HCT116 (cell line): ENCODE measurements around the gene PPT2. TPM values are rescaled to one million over a fixed set of nuclear protein-coding genes. Genes with fewer than 3 reads are reported as not detected.

Experiments used
- ATAC-seq: fragments of 200-7000 bp; cut with Tn5 transposase; 2 replicates; pipeline ENCODE4 v1.9.1; 2020; ENCODE audit warnings: mild to moderate bottlenecking, moderate library complexity
- BruUV-seq: library from RNA; stranded (reverse); fragments of 400-500 nt; replicated peaks from 2 replicates; lab custom pipeline; 2021; lab: Mats Ljungman, UMichigan
- CTCF ChIA-PET: fragments of 300-600 bp; sonication (Branson Sonifier 250); formaldehyde crosslinking; loops from one replicate; lab custom pipeline; 2021; ENCODE audit warnings: antibody characterized with exemption; lab: Charles Lee
- POLR2A ChIA-PET: fragments of 300-600, 350-600 bp; sonication (Branson Sonifier 250); formaldehyde crosslinking; loops from one replicate; lab custom pipeline; 2021; ENCODE audit warnings: antibody characterized with exemption; lab: Charles Lee
- RAD21 ChIA-PET, 2 experiments: fragments of 300-600 bp; sonication (Branson Sonifier 250); formaldehyde crosslinking; loops; one replicate each; lab custom pipeline; 2023; ENCODE audit warnings: low total read pairs in 2 of 2; ENCODE audit not compliant: uncharacterized antibody in 2 of 2, unreplicated experiment in 2 of 2, low non-redundant PET in 1 of 2; lab: Charles Lee
- DNase-seq: peaks from one replicate; pipeline ENCODE4 v3.0.0-alpha.2; 2010; ENCODE audit warnings: low read depth, low spot score
- H2AFZ ChIP-seq: fragments of 200-600 bp; shearing (Covaris generic), sonication (generic); 2 replicates; pipeline ENCODE4 v1.6.1; 2017; ENCODE audit warnings: low read depth, mixed run types, mixed read lengths, antibody characterized with exemption, low read length; ENCODE audit not compliant: poor library complexity, severe bottlenecking
- H3K27ac ChIP-seq: 2 replicates; pipeline ENCODE4 v1.5.1; 2012; ENCODE audit warnings: low read depth, low read length
- H3K27me3 ChIP-seq: fragments of 200-600 bp; sonication (generic); 2 replicates; pipeline ENCODE4 v1.6.1; 2016; ENCODE audit warnings: mixed run types, low read length, mixed read lengths; ENCODE audit not compliant: insufficient read depth
- H3K36me3 ChIP-seq, 2 experiments: fragments of 200-500 bp in 1 of 2; fragments of 200-600 bp in 1 of 2; sonication (Bioruptor generic) in 1 of 2; sonication (generic) in 1 of 2; 2 replicates each; pipeline versions ENCODE4 v1.5.1 to v1.6.1; 2014 to 2016; ENCODE audit warnings: low read length in 2 of 2, inconsistent platforms in 1 of 2, mixed read lengths in 1 of 2, mixed run types in 1 of 2; ENCODE audit not compliant: insufficient read depth in 2 of 2, control insufficient read depth in 1 of 2
- H3K4me1 ChIP-seq, 2 experiments: fragments of 200-600 bp in 1 of 2; sonication (generic) in 1 of 2; 2 replicates each; pipeline versions ENCODE4 v1.5.1 to v1.6.1; 2012 to 2017; ENCODE audit warnings: low read length in 2 of 2, inconsistent platforms in 1 of 2, mild to moderate bottlenecking in 1 of 2, mixed read lengths in 1 of 2, mixed run types in 1 of 2, moderate library complexity in 1 of 2; ENCODE audit not compliant: insufficient read depth in 2 of 2, control insufficient read depth in 1 of 2
- H3K4me2 ChIP-seq: fragments of 200-600 bp; sonication (generic); 2 replicates; pipeline ENCODE4 v1.6.1; 2017; ENCODE audit warnings: mixed run types, low read length, mixed read lengths
- H3K4me3 ChIP-seq, 2 experiments: fragments of 200-600 bp in 1 of 2; sonication (generic) in 1 of 2; replicated peaks in 1 of 2; 2 replicates each; pipeline ENCODE4 v1.5.1; 2011 to 2016; ENCODE audit warnings: low read length in 2 of 2, control low read depth in 1 of 2, low read depth in 1 of 2, mild to moderate bottlenecking in 1 of 2, mixed read lengths in 1 of 2, mixed run types in 1 of 2
- H3K79me2 ChIP-seq: fragments of 200-600 bp; sonication (generic); 2 replicates; pipeline ENCODE4 v1.6.1; 2017; ENCODE audit warnings: mild to moderate bottlenecking, mixed run types, low read length, moderate library complexity, mixed read lengths; ENCODE audit not compliant: insufficient read depth
- H3K9ac ChIP-seq: fragments of 200-600 bp; sonication (generic); 2 replicates; pipeline ENCODE4 v1.6.1; 2016; ENCODE audit warnings: low read length, mixed read lengths
- H3K9me2 ChIP-seq: fragments of 200-600 bp; sonication (generic), shearing (Covaris generic); 2 replicates; pipeline ENCODE4 v1.6.1; 2017; ENCODE audit warnings: mixed run types, mild to moderate bottlenecking, moderate library complexity; ENCODE audit not compliant: insufficient read depth
- H3K9me3 ChIP-seq, 2 experiments: fragments of 200-500 bp in 1 of 2; fragments of 200-600 bp in 1 of 2; sonication (Bioruptor generic) in 1 of 2; sonication (generic) in 1 of 2; 2 replicates each; pipeline ENCODE4 v1.6.1; 2014 to 2017; ENCODE audit warnings: low read length in 2 of 2, mixed read lengths in 2 of 2, inconsistent platforms in 1 of 2, low read depth in 1 of 2, mild to moderate bottlenecking in 1 of 2, mixed run types in 1 of 2, moderate library complexity in 1 of 2; ENCODE audit not compliant: control insufficient read depth in 1 of 2, insufficient read depth in 1 of 2
- H4K20me1 ChIP-seq: fragments of 200-600 bp; sonication (generic), shearing (Covaris generic); 2 replicates; pipeline ENCODE4 v1.6.1; 2017; ENCODE audit warnings: mixed run types, mild to moderate bottlenecking, moderate library complexity; ENCODE audit not compliant: insufficient read depth
- EGR1 ChIP-seq: IDR thresholded peaks from 2 replicates; pipeline ENCODE4 v1.6.1; 2012; ENCODE audit warnings: low read depth
- FOSL1 ChIP-seq: IDR thresholded peaks from 2 replicates; pipeline ENCODE4 v1.6.1; 2012; ENCODE audit warnings: low read depth
- SIN3A ChIP-seq: IDR thresholded peaks from 2 replicates; pipeline ENCODE4 v1.6.1; 2012; ENCODE audit warnings: low read depth
- SRF ChIP-seq: IDR thresholded peaks from 2 replicates; pipeline ENCODE4 v1.6.1; 2012; ENCODE audit warnings: low read depth
- ZFX ChIP-seq: fragments of 450-650 bp; IDR thresholded peaks from 2 replicates; pipeline ENCODE4 v1.6.1; 2017
- intact Hi-C: fragments of 100-400 bp; cut with micrococcal nuclease; formaldehyde crosslinking; loops from 2 replicates; pipeline ENCODE4 v1.10.0; 2022
- total RNA-seq: library from RNA; stranded (reverse); gene quantifications from one replicate; pipeline ENCODE4 v1.2.1, GENCODE V29; 2021; ENCODE audit not compliant: unreplicated experiment
- TF ChIP-seq, protein P1 (sequence below), 3 experiments: fragments of 200-600 bp in 1 of 3; sonication (generic) in 1 of 3; IDR thresholded peaks in 2 of 3; conservative IDR thresholded peaks in 1 of 3; 2 replicates each; pipeline ENCODE4 v1.5.1; 2012 to 2017; ENCODE audit warnings: low read depth in 2 of 3, low read length in 2 of 3, antibody characterized with exemption in 1 of 3, borderline replicate concordance in 1 of 3, control low read depth in 1 of 3, mild to moderate bottlenecking in 1 of 3, mixed read lengths in 1 of 3, mixed run types in 1 of 3, moderate library complexity in 1 of 3; ENCODE audit not compliant: insufficient read depth in 1 of 3
- TF ChIP-seq, protein P2 (sequence below): IDR thresholded peaks from 2 replicates; pipeline ENCODE4 v1.6.1; 2012; ENCODE audit warnings: low read depth

The PPT2 gene
- total RNA-seq, 1 experiment from 2014 or later: 21.0 TPM

- TF ChIP-seq, protein P1, sequence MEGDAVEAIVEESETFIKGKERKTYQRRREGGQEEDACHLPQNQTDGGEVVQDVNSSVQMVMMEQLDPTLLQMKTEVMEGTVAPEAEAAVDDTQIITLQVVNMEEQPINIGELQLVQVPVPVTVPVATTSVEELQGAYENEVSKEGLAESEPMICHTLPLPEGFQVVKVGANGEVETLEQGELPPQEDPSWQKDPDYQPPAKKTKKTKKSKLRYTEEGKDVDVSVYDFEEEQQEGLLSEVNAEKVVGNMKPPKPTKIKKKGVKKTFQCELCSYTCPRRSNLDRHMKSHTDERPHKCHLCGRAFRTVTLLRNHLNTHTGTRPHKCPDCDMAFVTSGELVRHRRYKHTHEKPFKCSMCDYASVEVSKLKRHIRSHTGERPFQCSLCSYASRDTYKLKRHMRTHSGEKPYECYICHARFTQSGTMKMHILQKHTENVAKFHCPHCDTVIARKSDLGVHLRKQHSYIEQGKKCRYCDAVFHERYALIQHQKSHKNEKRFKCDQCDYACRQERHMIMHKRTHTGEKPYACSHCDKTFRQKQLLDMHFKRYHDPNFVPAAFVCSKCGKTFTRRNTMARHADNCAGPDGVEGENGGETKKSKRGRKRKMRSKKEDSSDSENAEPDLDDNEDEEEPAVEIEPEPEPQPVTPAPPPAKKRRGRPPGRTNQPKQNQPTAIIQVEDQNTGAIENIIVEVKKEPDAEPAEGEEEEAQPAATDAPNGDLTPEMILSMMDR (IDR thresholded peaks at IDR 0.05 in 2 of 3, conservative IDR thresholded peaks at IDR 0.05 in 1 of 3; ENCODE audit: borderline replicate concordance in 1 of 3, insufficient read depth in 1 of 3, low read depth in 2 of 3, low read length in 2 of 3): no peak
These were observed 20.2 kb upstream of the PPT2 start (continued) for GRCh38 chr6:32133786-32134185.

DNA sequence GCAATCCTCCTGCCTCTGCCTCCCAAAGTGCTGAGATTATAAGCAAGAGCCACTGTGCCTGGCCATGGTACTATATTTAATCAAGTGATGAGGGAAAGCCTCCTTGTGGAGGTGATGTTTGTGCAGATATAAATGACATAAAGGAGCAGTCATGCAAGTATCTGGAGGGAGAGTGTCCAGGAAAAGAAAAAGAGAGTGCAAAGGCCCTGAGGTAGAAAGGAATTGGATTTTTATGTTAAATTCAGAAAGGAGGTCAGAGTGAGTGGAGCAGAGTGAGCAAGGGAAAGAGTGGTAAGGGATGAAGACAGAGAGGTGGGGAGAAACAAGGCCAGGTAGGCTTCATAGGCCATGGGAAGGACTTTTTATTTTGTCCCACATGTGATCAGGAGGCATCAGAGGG, 16.5 kb upstream of the PPT2 start:
- ChIA-PET CTCF (no interaction called here), POLR2A (no interaction called here), RAD21 (no interaction called here)
- DNase-seq (no peak), ATAC-seq (no peak)
- TF ChIP-seq SRF (no peak), SIN3A (no peak), EGR1 (no peak)
- Histone ChIP-seq H3K79me2 (no peaks in the 10 kb centered on the region), H3K4me1 (no peaks in the 10 kb centered on the region), H2AFZ (no peak overlapping the region), H3K4me2 (no peak overlapping the region), H3K36me3 (no peaks in the 10 kb centered on the region), H3K9me2 (no peaks in the 10 kb centered on the region), H3K27ac (no peak overlapping the region), H3K27me3 (no peaks in the 10 kb centered on the region), H3K9ac (no peak overlapping the region), H3K9me3 (no peaks in the 10 kb centered on the region), H4K20me1 (no peaks in the 10 kb centered on the region), H3K4me3 (no peak overlapping the region)
- BruUV-seq: no TSS peak
- intact Hi-C loops: no loop called here

DNA sequence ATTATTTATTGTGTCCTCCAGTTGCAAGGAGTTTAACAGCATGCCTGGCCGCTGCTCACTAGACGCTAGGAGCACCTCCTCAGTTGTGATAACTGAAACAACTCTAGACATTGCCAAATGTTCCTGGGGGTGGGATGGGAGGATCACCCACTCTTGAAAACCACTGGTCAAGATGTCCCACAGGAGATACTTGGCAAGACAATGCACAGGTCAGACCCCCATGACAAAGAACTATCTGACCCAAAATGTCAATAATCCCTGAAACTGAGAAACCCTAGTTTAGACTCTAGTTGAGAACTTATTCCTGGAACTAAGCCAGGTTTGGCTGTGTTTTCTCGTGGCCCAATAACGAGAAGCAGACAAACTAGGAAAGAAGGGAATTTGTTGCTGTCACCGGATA, 14.4 kb upstream of the PPT2 start:
- Histone ChIP-seq H3K4me2 (no peak overlapping the region), H2AFZ (no peak overlapping the region), H3K9me3 (no peaks in the 10 kb centered on the region), H3K9ac (no peak overlapping the region), H3K27me3 (no peaks in the 10 kb centered on the region), H3K9me2 (no peaks in the 10 kb centered on the region), H3K36me3 (no peaks in the 10 kb centered on the region), H3K27ac (no peak overlapping the region), H3K79me2 (no peaks in the 10 kb centered on the region), H3K4me1 (no peaks in the 10 kb centered on the region), H4K20me1 (no peaks in the 10 kb centered on the region), H3K4me3 (no peak overlapping the region)
- intact Hi-C loops: no loop called here
- ChIA-PET POLR2A (no interaction called here), RAD21 (no interaction called here), CTCF (no interaction called here)
- no TSS peak for BruUV-seq
- TF ChIP-seq, protein P2, sequence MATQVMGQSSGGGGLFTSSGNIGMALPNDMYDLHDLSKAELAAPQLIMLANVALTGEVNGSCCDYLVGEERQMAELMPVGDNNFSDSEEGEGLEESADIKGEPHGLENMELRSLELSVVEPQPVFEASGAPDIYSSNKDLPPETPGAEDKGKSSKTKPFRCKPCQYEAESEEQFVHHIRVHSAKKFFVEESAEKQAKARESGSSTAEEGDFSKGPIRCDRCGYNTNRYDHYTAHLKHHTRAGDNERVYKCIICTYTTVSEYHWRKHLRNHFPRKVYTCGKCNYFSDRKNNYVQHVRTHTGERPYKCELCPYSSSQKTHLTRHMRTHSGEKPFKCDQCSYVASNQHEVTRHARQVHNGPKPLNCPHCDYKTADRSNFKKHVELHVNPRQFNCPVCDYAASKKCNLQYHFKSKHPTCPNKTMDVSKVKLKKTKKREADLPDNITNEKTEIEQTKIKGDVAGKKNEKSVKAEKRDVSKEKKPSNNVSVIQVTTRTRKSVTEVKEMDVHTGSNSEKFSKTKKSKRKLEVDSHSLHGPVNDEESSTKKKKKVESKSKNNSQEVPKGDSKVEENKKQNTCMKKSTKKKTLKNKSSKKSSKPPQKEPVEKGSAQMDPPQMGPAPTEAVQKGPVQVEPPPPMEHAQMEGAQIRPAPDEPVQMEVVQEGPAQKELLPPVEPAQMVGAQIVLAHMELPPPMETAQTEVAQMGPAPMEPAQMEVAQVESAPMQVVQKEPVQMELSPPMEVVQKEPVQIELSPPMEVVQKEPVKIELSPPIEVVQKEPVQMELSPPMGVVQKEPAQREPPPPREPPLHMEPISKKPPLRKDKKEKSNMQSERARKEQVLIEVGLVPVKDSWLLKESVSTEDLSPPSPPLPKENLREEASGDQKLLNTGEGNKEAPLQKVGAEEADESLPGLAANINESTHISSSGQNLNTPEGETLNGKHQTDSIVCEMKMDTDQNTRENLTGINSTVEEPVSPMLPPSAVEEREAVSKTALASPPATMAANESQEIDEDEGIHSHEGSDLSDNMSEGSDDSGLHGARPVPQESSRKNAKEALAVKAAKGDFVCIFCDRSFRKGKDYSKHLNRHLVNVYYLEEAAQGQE: no peak
- TF ChIP-seq FOSL1: no peak
- TF ChIP-seq ZFX: no peak
- DNase-seq: no peak
- no peak for ATAC-seq
